Endothelial cell of umbilical vein (primary cell): ENCODE measurements around the gene HIVEP3. TPM values are rescaled to one million over a fixed set of nuclear protein-coding genes. Genes with fewer than 3 reads are reported as not detected.

Source experiments
- BruUV-seq: library from RNA; stranded (reverse); fragments of 400-500 nt; replicated peaks from 2 replicates; lab custom pipeline; 2021; lab: Mats Ljungman, UMichigan
- CTCF ChIA-PET: fragments of 300-600, 350-600 bp; sonication (Branson Sonifier 250); formaldehyde crosslinking; loops from one replicate; lab custom pipeline; 2021; ENCODE audit warnings: antibody characterized with exemption, inconsistent platforms; lab: Charles Lee
- POLR2A ChIA-PET: fragments of 300-600, 350-600 bp; sonication (Branson Sonifier 250); formaldehyde crosslinking; loops from one replicate; lab custom pipeline; 2021; ENCODE audit warnings: antibody characterized with exemption, inconsistent platforms; lab: Charles Lee
- DNase-seq: peaks from one replicate; pipeline ENCODE4 v3.0.0-alpha.2; 2011; ENCODE audit warnings: low read depth, low spot score
- FAIRE-seq: peaks from 2 replicates; lab custom pipeline; 2011; peaks lifted over from hg19 to GRCh38; lab: Jason Lieb, UNC
- H2AFZ ChIP-seq: 2 replicates; pipeline ENCODE4 v1.6.0; 2012; ENCODE audit warnings: low read depth, low read length, control low read depth, inconsistent platforms
- H3K27ac ChIP-seq: 2 replicates; pipeline ENCODE4 v1.5.1; 2011; ENCODE audit warnings: low read depth, mild to moderate bottlenecking, control low read depth, low read length, moderate library complexity; ENCODE audit not compliant: insufficient read depth
- H3K27me3 ChIP-seq, 2 experiments: 2 replicates each; pipeline versions ENCODE4 v1.6.0 to v1.6.1; 2011; ENCODE audit warnings: low read length in 2 of 2, mixed read lengths in 1 of 2; ENCODE audit not compliant: control insufficient read depth in 2 of 2, insufficient read depth in 2 of 2
- H3K36me3 ChIP-seq, 2 experiments: 2 replicates in 1 of 2; 3 replicates in 1 of 2; pipeline ENCODE4 v1.5.1; 2011; ENCODE audit warnings: low read length in 2 of 2, mild to moderate bottlenecking in 1 of 2, moderate library complexity in 1 of 2; ENCODE audit not compliant: control insufficient read depth in 2 of 2, insufficient read depth in 2 of 2; ENCODE audit errors: extremely low read depth in 1 of 2
- H3K4me1 ChIP-seq: 3 replicates; pipeline ENCODE4 v1.5.1; 2011; ENCODE audit warnings: mild to moderate bottlenecking, low read length; ENCODE audit not compliant: control insufficient read depth, insufficient read depth; ENCODE audit errors: extremely low read depth
- H3K4me2 ChIP-seq: 2 replicates; pipeline ENCODE4 v1.6.1; 2011; ENCODE audit warnings: low read length, control low read depth, mixed read lengths; ENCODE audit not compliant: insufficient read depth
- H3K4me3 ChIP-seq, 3 experiments: fragments of 200-600 bp in 1 of 3; sonication (generic), shearing (Covaris generic) in 1 of 3; replicated peaks in 1 of 3; 2 replicates each; pipeline ENCODE4 v1.5.1; 2011 to 2016; ENCODE audit warnings: control low read depth in 3 of 3, low read length in 3 of 3, mild to moderate bottlenecking in 2 of 3, inconsistent platforms in 1 of 3, low read depth in 1 of 3, moderate library complexity in 1 of 3; ENCODE audit not compliant: insufficient read depth in 1 of 3
- H3K79me2 ChIP-seq: 2 replicates; pipeline ENCODE4 v1.6.0; 2012; ENCODE audit warnings: low read length, inconsistent platforms; ENCODE audit not compliant: control insufficient read depth, insufficient read depth
- H3K9ac ChIP-seq: replicated peaks from 2 replicates; pipeline ENCODE3; 2011; ENCODE audit warnings: low read length, control low read depth; ENCODE audit not compliant: insufficient read depth; ENCODE audit errors: extremely low read depth
- H3K9me1 ChIP-seq: replicated peaks from 3 replicates; pipeline ENCODE4 v1.6.0; 2011; ENCODE audit warnings: mild to moderate bottlenecking, low read length; ENCODE audit not compliant: control insufficient read depth, insufficient read depth; ENCODE audit errors: extremely low read depth
- H3K9me3 ChIP-seq: replicated peaks from 2 replicates; pipeline ENCODE4 v1.5.1; 2012; ENCODE audit warnings: low read length, inconsistent platforms; ENCODE audit not compliant: control insufficient read depth, insufficient read depth
- H4K20me1 ChIP-seq: replicated peaks from 2 replicates; pipeline ENCODE3; 2011; ENCODE audit warnings: mild to moderate bottlenecking, low read length; ENCODE audit not compliant: control insufficient read depth, insufficient read depth; ENCODE audit errors: extremely low read depth
- CTCF ChIP-seq, 2 donors: IDR thresholded peaks; 1 replicate in 1 of 2; 2 replicates in 1 of 2; pipeline ENCODE4 v1.5.1; 2011; ENCODE audit warnings: low read length in 2 of 2, mild to moderate bottlenecking in 2 of 2, moderate library complexity in 2 of 2, control low read depth in 1 of 2, inconsistent platforms in 1 of 2, low read depth in 1 of 2; ENCODE audit not compliant: insufficient read depth in 1 of 2; ENCODE audit errors: extremely low read depth in 1 of 2
- EZH2 ChIP-seq: IDR thresholded peaks from 2 replicates; pipeline ENCODE4 v1.6.1; 2012; ENCODE audit warnings: borderline replicate concordance, low read depth, mild to moderate bottlenecking, moderate library complexity, low read length, inconsistent platforms; ENCODE audit not compliant: severe bottlenecking
- FOS ChIP-seq: IDR thresholded peaks from 2 replicates; pipeline ENCODE4 v1.6.1; 2011; ENCODE audit warnings: mild to moderate bottlenecking, low read length, moderate library complexity, borderline replicate concordance; ENCODE audit not compliant: insufficient read depth
- GATA2 ChIP-seq: IDR thresholded peaks from 2 replicates; pipeline ENCODE4 v1.7.0; 2011; ENCODE audit warnings: low read depth, mild to moderate bottlenecking, moderate library complexity, mixed read lengths, low read length; ENCODE audit not compliant: insufficient read length, insufficient read depth
- JUN ChIP-seq: IDR thresholded peaks from 2 replicates; pipeline ENCODE4 v1.6.1; 2011; ENCODE audit warnings: borderline replicate concordance, low read depth; ENCODE audit not compliant: insufficient read length, insufficient read depth
- MAX ChIP-seq: IDR thresholded peaks from 2 replicates; pipeline ENCODE4 v1.6.1; 2011; ENCODE audit not compliant: insufficient read depth, insufficient read length
- MYC ChIP-seq: IDR thresholded peaks from one replicate; pipeline ENCODE4 v1.6.1; 2011; ENCODE audit warnings: mild to moderate bottlenecking, low read depth, low read length
- POLR2A ChIP-seq: IDR thresholded peaks from 2 replicates; pipeline ENCODE4 v1.6.1; 2012; ENCODE audit warnings: low read depth, mild to moderate bottlenecking, control low read depth, low read length
- POLR2AphosphoS5 ChIP-seq: IDR thresholded peaks from 2 replicates; pipeline ENCODE4 v1.6.1; 2012; ENCODE audit warnings: low read depth, mild to moderate bottlenecking, control low read depth, low read length, moderate library complexity; ENCODE audit not compliant: insufficient read depth
- dilution Hi-C: fragments of 300-500 bp; cut with MboI; formaldehyde crosslinking; loops from one replicate; pipeline ENCODE4 v1.15.0; 2019; ENCODE audit warnings: low sequenced_read_pairs; ENCODE audit not compliant: extremely low pct_ligation_motif_present
- intact Hi-C: fragments of 100-400 bp; cut with micrococcal nuclease; formaldehyde crosslinking; loops from one replicate; pipeline ENCODE4 v1.10.0; 2022
- polyA plus RNA-seq, 4 experiments: library from polyadenylated mRNA; depleted of rRNA in 3 of 4; stranded (reverse) in 3 of 4; unstranded in 1 of 4; fragments of >200 nt; gene quantifications; 2 replicates each; pipeline versions ENCODE4 v1.2.1 to v1.2.3, GENCODE V29; 2011 to 2012; ENCODE audit warnings: missing spikeins in 1 of 4
- total RNA-seq: library from RNA; stranded (reverse); gene quantifications from 2 replicates; pipeline ENCODE4 v1.2.3, GENCODE V29; 2021

HIVEP3 gene
- total and polyA plus RNA-seq, 2 donors (not counting 3 experiments of a cell fraction or from before 2014, with no cell fraction given), result 3.4 to 4.0 TPM

GRCh38 chr1:41754540-41754939 lies 164.2 kb downstream of the HIVEP3 start:
- no peaks in the 10 kb centered on the region for H3K79me2 ChIP-seq
- no peak overlapping the region for H2AFZ ChIP-seq
- no TSS peak for BruUV-seq
- no peak overlapping the region for H3K4me3 ChIP-seq
- ChIA-PET POLR2A (no interaction called here), CTCF (interaction anchor here (1.1 to 1.4 kb wide), 2 partner anchors 10 to 281 kb away, joined by 3 read pairs; no protein-coding TSS in a partner anchor)
- dilution Hi-C loops, result no loop called here
- DNase-seq, result no peak
- H3K27ac ChIP-seq, result no peak overlapping the region
- TF ChIP-seq CTCF (IDR thresholded peaks at IDR 0.05; ENCODE audit: extremely low read depth in 1 of 2, insufficient read depth in 1 of 2, low read depth in 1 of 2, low read length in 2 of 2), result no peak
- no peak for TF ChIP-seq MAX
- TF ChIP-seq MYC, result no peak
- TF ChIP-seq EZH2, result no peak
- no peak for TF ChIP-seq POLR2AphosphoS5
- TF ChIP-seq GATA2, result no peak
- no peak for TF ChIP-seq JUN
- TF ChIP-seq POLR2A, result no peak
- no peak for TF ChIP-seq FOS
- intact Hi-C loops, result no loop called here
- no peak for FAIRE-seq
- H3K9me3 ChIP-seq, result no peaks in the 10 kb centered on the region
- no peaks in the 10 kb centered on the region for H3K36me3 ChIP-seq
- no peak overlapping the region for H3K4me2 ChIP-seq
- peaks cover 12% of the 10 kb centered on the region for H3K4me1 ChIP-seq
- H3K27me3 ChIP-seq, result no peaks in the 10 kb centered on the region
- no peaks in the 10 kb centered on the region for H3K9me1 ChIP-seq
- no peak overlapping the region for H3K9ac ChIP-seq
- no peaks in the 10 kb centered on the region for H4K20me1 ChIP-seq
